Stimulated activated CD8-positive, alpha-beta memory T cell treated with anti-CD3 and anti-CD28 coated beads, Interleukin-15, amount 100 ng/mL, for 24 hours (primary cell): ENCODE measurements around the gene FOXP1.

Source experiments
- DNase-seq: peaks from one replicate; pipeline ENCODE4 v3.0.0-alpha.2; 2020; ENCODE audit warnings: low read depth

Gene FOXP1

GRCh38 chr3:71240034-71240433, 343.5 kb downstream of the FOXP1 start:
- no peak for DNase-seq

GRCh38 chr3:71238355-71238757, 345.2 kb downstream of the FOXP1 start:
- DNase-seq = no peak

DNA sequence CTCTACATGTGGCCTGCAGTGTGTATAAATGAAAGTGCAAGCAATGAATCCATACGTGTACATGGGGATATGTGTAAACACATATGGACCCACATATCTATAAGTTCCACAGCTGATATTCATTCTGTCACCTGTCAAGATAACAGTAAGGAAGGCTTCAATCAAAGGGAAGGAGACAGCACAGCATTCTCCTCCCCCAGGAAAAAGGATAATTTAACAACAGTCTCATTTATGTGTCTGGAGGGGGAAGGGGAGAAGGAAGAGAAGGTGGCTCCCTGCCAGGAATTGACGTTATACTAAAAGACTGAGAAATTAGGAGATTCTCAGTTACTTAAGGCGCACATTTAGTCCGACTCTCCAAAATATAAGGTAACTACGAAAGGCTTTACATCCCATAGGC, 345.9 kb downstream of the FOXP1 start:
- no peak for DNase-seq

DNA sequence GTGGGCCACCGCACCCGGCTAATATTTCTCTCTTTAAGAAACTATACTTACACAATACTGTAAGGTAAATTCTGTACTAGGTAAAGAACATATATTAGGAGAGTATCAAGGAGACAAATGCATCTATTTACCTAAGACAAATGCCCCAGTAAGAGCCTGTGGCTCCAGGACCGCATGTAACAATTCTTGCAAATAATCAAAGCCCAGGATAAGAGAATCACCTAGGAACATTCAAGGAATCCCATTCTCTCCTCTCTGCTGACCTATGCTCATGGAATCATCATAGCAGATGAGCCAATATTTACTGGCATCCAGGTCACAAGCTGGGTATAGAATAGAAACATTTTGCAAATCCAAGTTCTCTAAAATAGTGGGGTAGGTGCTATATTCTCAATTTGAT, 347.7 kb downstream of the FOXP1 start:
- no peak for DNase-seq

DNA sequence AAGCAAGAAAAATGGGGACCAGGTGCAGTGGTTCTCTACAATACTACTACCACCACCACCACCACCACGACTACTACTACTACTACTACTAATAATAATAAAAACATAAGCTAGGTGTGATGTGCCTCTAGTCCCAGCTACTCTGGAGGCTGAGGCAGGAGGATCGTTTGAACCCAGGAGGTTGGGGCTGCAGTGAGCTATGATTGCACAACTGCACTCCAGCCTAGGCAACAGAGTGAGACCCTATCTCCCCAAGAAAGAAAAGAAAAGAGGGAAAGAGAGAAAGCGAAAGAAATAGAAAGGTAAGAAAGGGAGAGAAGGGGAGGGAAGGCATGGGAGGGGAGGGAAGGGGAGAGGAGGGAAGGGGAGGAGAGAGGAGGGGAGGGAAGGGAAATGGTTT, 350.6 kb downstream of the FOXP1 start:
- no peak for DNase-seq

DNA sequence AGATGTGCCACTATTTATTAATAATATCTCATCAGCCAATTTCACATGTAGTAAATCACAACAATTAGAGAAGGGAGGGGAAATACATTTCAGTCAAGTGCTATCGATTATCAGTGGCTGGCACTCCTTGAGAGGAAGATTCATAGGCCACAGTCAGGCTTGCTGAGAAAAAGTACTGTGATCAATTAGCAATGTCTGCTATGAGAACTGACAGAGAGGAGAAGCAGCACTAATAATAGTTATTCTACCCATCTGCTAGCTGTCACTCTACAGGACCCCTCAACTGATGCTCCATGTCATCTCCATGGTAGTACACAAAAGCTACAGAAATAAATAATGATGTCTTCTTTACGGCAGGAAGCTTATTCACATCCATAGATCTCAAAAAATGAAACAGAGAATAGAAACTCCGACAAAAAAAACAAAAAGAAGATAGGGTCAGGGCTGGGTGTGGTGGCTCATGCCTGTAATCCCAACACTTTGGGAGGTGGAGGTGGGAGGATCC, 351.3 kb downstream of the FOXP1 start:
- DNase-seq = no peak

DNA sequence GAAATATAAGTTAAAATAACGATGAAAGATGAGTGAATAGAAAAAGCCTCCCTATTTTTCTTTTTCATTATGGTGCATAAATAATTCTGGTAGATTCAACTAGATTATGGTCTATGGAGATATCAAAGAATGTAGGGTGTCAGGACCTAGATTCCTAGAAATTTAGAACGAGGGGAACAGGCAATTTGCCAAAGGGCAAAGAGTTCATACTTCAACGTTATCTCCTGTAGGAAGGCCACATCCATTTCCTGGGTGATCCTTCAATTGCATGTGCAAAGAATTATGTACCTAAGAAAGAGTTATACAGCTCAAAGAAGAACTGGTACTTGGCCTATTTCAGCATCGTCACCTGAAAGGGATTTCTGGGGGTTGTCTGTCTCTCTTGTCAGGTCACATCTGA, 351.8 kb downstream of the FOXP1 start:
- no peak for DNase-seq

GRCh38 chr3:71229905-71230657, 353.4 kb downstream of the FOXP1 start:
- DNase-seq = no peak

DNA sequence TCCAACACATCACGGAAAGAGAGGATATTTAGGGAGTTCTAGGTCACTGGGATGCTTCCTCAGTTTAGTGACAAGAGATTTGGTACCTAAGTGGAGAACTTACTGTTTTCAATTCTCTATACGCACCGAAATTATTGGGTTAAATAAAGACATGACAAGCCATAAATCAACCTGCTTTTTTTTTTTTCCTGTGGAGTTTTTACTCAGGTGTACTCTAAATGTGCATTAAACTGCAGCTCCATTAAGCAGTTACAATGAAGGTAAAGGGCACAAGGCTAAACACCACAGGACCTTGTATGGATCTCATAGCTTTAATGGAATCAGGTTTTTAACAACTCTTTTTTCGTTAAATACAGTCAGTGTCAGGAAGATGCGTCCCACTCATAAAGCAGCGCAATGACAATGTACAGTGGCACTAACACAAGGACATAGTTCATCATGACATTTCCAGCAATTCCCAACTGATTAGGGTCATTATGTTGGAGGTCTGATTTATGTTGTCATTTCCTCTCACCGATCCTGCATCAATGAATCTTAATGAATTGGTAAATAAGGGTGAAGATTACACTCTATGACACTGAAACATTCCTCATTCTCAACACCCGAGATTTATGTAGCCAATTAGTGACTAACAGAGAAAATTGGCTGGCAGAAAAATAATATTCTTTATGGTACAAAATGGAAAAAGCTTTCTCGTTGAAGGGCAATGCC, 355.2 kb downstream of the FOXP1 start:
- no peak for DNase-seq

DNA sequence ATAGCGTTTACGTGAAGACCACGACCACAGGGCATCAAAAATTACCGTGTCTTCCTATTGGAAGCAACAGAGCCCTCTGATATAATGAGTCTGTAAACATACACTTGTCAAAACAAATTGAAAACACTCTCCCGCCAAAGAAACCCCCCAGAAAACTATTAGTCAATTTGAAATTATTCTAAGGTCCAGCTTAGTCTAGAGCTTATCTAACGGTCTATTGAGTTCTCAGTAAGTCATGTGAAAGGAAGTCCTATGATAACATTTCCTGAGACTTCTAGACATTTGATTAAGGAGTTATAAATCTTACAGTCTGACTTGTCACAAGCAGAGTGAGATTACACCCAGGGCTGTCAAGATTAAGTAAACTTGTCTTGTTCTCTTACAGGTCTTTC, 356.3 kb downstream of the FOXP1 start:
- no peak for DNase-seq

- peak; percentile 56 for DNase-seq
Observed at GRCh38 chr3:71226565-71227269, 356.8 kb downstream of the FOXP1 start.

GRCh38 chr3:71225951-71226564, 357.5 kb downstream of the FOXP1 start:
- peak; percentile 13 for DNase-seq

- no peak for DNase-seq
Observed at GRCh38 chr3:71225002-71225684, 358.4 kb downstream of the FOXP1 start.

DNA sequence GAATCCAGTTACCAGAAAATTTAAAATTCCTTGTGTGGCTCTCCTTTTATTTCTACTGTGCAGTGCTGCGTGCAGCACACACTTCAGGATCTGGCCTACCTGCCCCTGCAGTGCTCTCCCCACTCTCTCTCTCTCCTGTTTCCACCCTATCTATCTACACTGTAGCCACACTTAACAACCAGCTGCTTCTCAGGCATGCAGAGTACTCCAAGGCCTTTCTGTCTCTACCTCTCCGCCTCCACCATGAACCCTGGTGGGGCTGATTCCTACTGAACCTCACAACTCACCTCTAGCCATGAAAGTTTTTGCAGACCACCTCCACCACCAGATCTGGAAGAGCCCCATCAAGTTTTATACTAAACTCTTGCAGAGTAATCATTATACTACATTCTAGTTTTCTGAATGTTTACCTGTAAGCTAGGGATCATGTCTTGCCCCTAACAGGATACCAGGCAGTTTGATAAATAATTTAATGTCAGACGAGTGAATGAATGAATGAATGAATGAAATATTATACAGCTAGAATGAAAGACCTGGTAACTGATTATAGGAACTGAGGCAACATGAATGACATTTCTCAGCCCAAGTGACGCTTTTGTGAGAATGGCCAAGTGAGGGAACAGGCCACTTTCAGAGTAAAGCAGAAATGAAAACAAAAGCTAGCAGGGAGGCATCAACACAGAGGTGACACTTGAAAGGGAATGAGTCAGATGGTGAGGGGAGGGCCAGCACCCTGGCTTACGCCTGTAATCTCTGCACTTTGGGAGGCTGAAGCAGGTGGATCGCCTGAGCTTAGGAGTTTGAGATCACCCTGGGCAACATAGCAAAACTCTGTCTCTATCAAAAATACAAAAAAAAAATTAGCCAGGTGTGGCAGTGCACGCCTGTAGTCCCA, 363.5 kb downstream of the FOXP1 start:
- DNase-seq = no peak

- DNase-seq = no peak
Observed at GRCh38 chr3:71218508-71218907, 365.0 kb downstream of the FOXP1 start.

GRCh38 chr3:71217640-71218222, 365.8 kb downstream of the FOXP1 start:
- DNase-seq = no peak

DNA sequence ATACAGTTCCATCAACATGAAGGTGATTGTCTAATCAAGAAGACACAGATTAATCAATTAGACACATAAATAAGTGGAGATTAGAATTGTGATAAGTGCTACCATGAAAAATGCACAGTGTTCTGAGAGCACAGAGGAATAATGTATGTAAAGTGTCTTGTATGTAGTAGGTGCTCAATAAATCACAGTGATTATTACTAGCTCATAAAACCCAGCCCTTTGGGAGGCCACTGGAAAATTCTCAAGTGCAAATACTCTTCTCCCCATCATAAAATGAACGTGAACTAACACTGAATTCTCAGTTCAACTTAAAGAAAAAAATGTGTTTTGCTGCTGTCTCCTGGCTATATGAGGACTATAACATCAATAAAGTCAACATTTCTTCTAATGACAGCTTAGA, 368.2 kb downstream of the FOXP1 start:
- DNase-seq = no peak

- DNase-seq = no peak
Observed at GRCh38 chr3:71214797-71215196, 368.7 kb downstream of the FOXP1 start.

- DNase-seq = no peak
Observed at GRCh38 chr3:71214016-71214415, 369.5 kb downstream of the FOXP1 start.

- no peak for DNase-seq
Observed at GRCh38 chr3:71211083-71211482, 372.4 kb downstream of the FOXP1 start.
